Endothelial cell of umbilical vein (primary cell): ENCODE results near the gene RNF112. TPM values are rescaled to one million over a fixed set of nuclear protein-coding genes. Genes with fewer than 3 reads are reported as not detected.

Experiments
- BruUV-seq: library from RNA; stranded (reverse); fragments of 400-500 nt; replicated peaks from 2 replicates; lab custom pipeline; 2021; lab: Mats Ljungman, UMichigan
- CTCF ChIA-PET: fragments of 300-600, 350-600 bp; sonication (Branson Sonifier 250); formaldehyde crosslinking; loops from one replicate; lab custom pipeline; 2021; ENCODE audit warnings: antibody characterized with exemption, inconsistent platforms; lab: Charles Lee
- POLR2A ChIA-PET: fragments of 300-600, 350-600 bp; sonication (Branson Sonifier 250); formaldehyde crosslinking; loops from one replicate; lab custom pipeline; 2021; ENCODE audit warnings: antibody characterized with exemption, inconsistent platforms; lab: Charles Lee
- DNase-seq: peaks from one replicate; pipeline ENCODE4 v3.0.0-alpha.2; 2011; ENCODE audit warnings: low read depth, low spot score
- FAIRE-seq: peaks from 2 replicates; lab custom pipeline; 2011; peaks lifted over from hg19 to GRCh38; lab: Jason Lieb, UNC
- H2AFZ ChIP-seq: 2 replicates; pipeline ENCODE4 v1.6.0; 2012; ENCODE audit warnings: low read depth, low read length, control low read depth, inconsistent platforms
- H3K27ac ChIP-seq: 2 replicates; pipeline ENCODE4 v1.5.1; 2011; ENCODE audit warnings: low read depth, mild to moderate bottlenecking, control low read depth, low read length, moderate library complexity; ENCODE audit not compliant: insufficient read depth
- H3K27me3 ChIP-seq, 2 experiments: 2 replicates each; pipeline versions ENCODE4 v1.6.0 to v1.6.1; 2011; ENCODE audit warnings: low read length in 2 of 2, mixed read lengths in 1 of 2; ENCODE audit not compliant: control insufficient read depth in 2 of 2, insufficient read depth in 2 of 2
- H3K36me3 ChIP-seq, 2 experiments: 2 replicates in 1 of 2; 3 replicates in 1 of 2; pipeline ENCODE4 v1.5.1; 2011; ENCODE audit warnings: low read length in 2 of 2, mild to moderate bottlenecking in 1 of 2, moderate library complexity in 1 of 2; ENCODE audit not compliant: control insufficient read depth in 2 of 2, insufficient read depth in 2 of 2; ENCODE audit errors: extremely low read depth in 1 of 2
- H3K4me1 ChIP-seq: 3 replicates; pipeline ENCODE4 v1.5.1; 2011; ENCODE audit warnings: mild to moderate bottlenecking, low read length; ENCODE audit not compliant: control insufficient read depth, insufficient read depth; ENCODE audit errors: extremely low read depth
- H3K4me2 ChIP-seq: 2 replicates; pipeline ENCODE4 v1.6.1; 2011; ENCODE audit warnings: low read length, control low read depth, mixed read lengths; ENCODE audit not compliant: insufficient read depth
- H3K4me3 ChIP-seq, 3 experiments: fragments of 200-600 bp in 1 of 3; sonication (generic), shearing (Covaris generic) in 1 of 3; replicated peaks in 1 of 3; 2 replicates each; pipeline ENCODE4 v1.5.1; 2011 to 2016; ENCODE audit warnings: control low read depth in 3 of 3, low read length in 3 of 3, mild to moderate bottlenecking in 2 of 3, inconsistent platforms in 1 of 3, low read depth in 1 of 3, moderate library complexity in 1 of 3; ENCODE audit not compliant: insufficient read depth in 1 of 3
- H3K79me2 ChIP-seq: 2 replicates; pipeline ENCODE4 v1.6.0; 2012; ENCODE audit warnings: low read length, inconsistent platforms; ENCODE audit not compliant: control insufficient read depth, insufficient read depth
- H3K9ac ChIP-seq: replicated peaks from 2 replicates; pipeline ENCODE3; 2011; ENCODE audit warnings: low read length, control low read depth; ENCODE audit not compliant: insufficient read depth; ENCODE audit errors: extremely low read depth
- H3K9me1 ChIP-seq: replicated peaks from 3 replicates; pipeline ENCODE4 v1.6.0; 2011; ENCODE audit warnings: mild to moderate bottlenecking, low read length; ENCODE audit not compliant: control insufficient read depth, insufficient read depth; ENCODE audit errors: extremely low read depth
- H3K9me3 ChIP-seq: replicated peaks from 2 replicates; pipeline ENCODE4 v1.5.1; 2012; ENCODE audit warnings: low read length, inconsistent platforms; ENCODE audit not compliant: control insufficient read depth, insufficient read depth
- H4K20me1 ChIP-seq: replicated peaks from 2 replicates; pipeline ENCODE3; 2011; ENCODE audit warnings: mild to moderate bottlenecking, low read length; ENCODE audit not compliant: control insufficient read depth, insufficient read depth; ENCODE audit errors: extremely low read depth
- CTCF ChIP-seq, 2 donors: IDR thresholded peaks; 1 replicate in 1 of 2; 2 replicates in 1 of 2; pipeline ENCODE4 v1.5.1; 2011; ENCODE audit warnings: low read length in 2 of 2, mild to moderate bottlenecking in 2 of 2, moderate library complexity in 2 of 2, control low read depth in 1 of 2, inconsistent platforms in 1 of 2, low read depth in 1 of 2; ENCODE audit not compliant: insufficient read depth in 1 of 2; ENCODE audit errors: extremely low read depth in 1 of 2
- EZH2 ChIP-seq: IDR thresholded peaks from 2 replicates; pipeline ENCODE4 v1.6.1; 2012; ENCODE audit warnings: borderline replicate concordance, low read depth, mild to moderate bottlenecking, moderate library complexity, low read length, inconsistent platforms; ENCODE audit not compliant: severe bottlenecking
- FOS ChIP-seq: IDR thresholded peaks from 2 replicates; pipeline ENCODE4 v1.6.1; 2011; ENCODE audit warnings: mild to moderate bottlenecking, low read length, moderate library complexity, borderline replicate concordance; ENCODE audit not compliant: insufficient read depth
- GATA2 ChIP-seq: IDR thresholded peaks from 2 replicates; pipeline ENCODE4 v1.7.0; 2011; ENCODE audit warnings: low read depth, mild to moderate bottlenecking, moderate library complexity, mixed read lengths, low read length; ENCODE audit not compliant: insufficient read length, insufficient read depth
- JUN ChIP-seq: IDR thresholded peaks from 2 replicates; pipeline ENCODE4 v1.6.1; 2011; ENCODE audit warnings: borderline replicate concordance, low read depth; ENCODE audit not compliant: insufficient read length, insufficient read depth
- MAX ChIP-seq: IDR thresholded peaks from 2 replicates; pipeline ENCODE4 v1.6.1; 2011; ENCODE audit not compliant: insufficient read depth, insufficient read length
- MYC ChIP-seq: IDR thresholded peaks from one replicate; pipeline ENCODE4 v1.6.1; 2011; ENCODE audit warnings: mild to moderate bottlenecking, low read depth, low read length
- POLR2A ChIP-seq: IDR thresholded peaks from 2 replicates; pipeline ENCODE4 v1.6.1; 2012; ENCODE audit warnings: low read depth, mild to moderate bottlenecking, control low read depth, low read length
- POLR2AphosphoS5 ChIP-seq: IDR thresholded peaks from 2 replicates; pipeline ENCODE4 v1.6.1; 2012; ENCODE audit warnings: low read depth, mild to moderate bottlenecking, control low read depth, low read length, moderate library complexity; ENCODE audit not compliant: insufficient read depth
- dilution Hi-C: fragments of 300-500 bp; cut with MboI; formaldehyde crosslinking; loops from one replicate; pipeline ENCODE4 v1.15.0; 2019; ENCODE audit warnings: low sequenced_read_pairs; ENCODE audit not compliant: extremely low pct_ligation_motif_present
- intact Hi-C: fragments of 100-400 bp; cut with micrococcal nuclease; formaldehyde crosslinking; loops from one replicate; pipeline ENCODE4 v1.10.0; 2022
- polyA plus RNA-seq, 4 experiments: library from polyadenylated mRNA; depleted of rRNA in 3 of 4; stranded (reverse) in 3 of 4; unstranded in 1 of 4; fragments of >200 nt; gene quantifications; 2 replicates each; pipeline versions ENCODE4 v1.2.1 to v1.2.3, GENCODE V29; 2011 to 2012; ENCODE audit warnings: missing spikeins in 1 of 4
- total RNA-seq: library from RNA; stranded (reverse); gene quantifications from 2 replicates; pipeline ENCODE4 v1.2.3, GENCODE V29; 2021

The RNF112 gene
- total and polyA plus RNA-seq, 2 donors (not counting 3 experiments of a cell fraction or from before 2014, with no cell fraction given), result 0.06 to 0.11 TPM

- FAIRE-seq, result no peak
- Histone ChIP-seq H3K27me3 (no peaks in the 10 kb centered on the region), H3K4me1 (peaks cover 1% of the 10 kb centered on the region), H2AFZ (no peak overlapping the region), H3K4me3 (no peak overlapping the region), H4K20me1 (no peaks in the 10 kb centered on the region), H3K79me2 (peaks cover 5% of the 10 kb centered on the region), H3K9me3 (no peaks in the 10 kb centered on the region), H3K9ac (no peak overlapping the region), H3K9me1 (no peaks in the 10 kb centered on the region), H3K4me2 (no peak overlapping the region), H3K36me3 (no peaks in the 10 kb centered on the region), H3K27ac (no peak overlapping the region)
- intact Hi-C loops, result no loop called here
- TF ChIP-seq CTCF (IDR thresholded peaks at IDR 0.05; ENCODE audit: extremely low read depth in 1 of 2, insufficient read depth in 1 of 2, low read depth in 1 of 2, low read length in 2 of 2), result no peak
- TF ChIP-seq EZH2, result no peak
- TF ChIP-seq POLR2A, result no peak
- TF ChIP-seq MYC, result no peak
- TF ChIP-seq MAX, result no peak
- no peak for TF ChIP-seq FOS
- no peak for TF ChIP-seq JUN
- no peak for TF ChIP-seq POLR2AphosphoS5
- TF ChIP-seq GATA2, result no peak
- CTCF ChIA-PET, result interaction anchor here (1.0 to 4.2 kb wide), 3 partner anchors 9 to 73 kb away, joined by 3 to 23 read pairs (median 4); partner anchors contain the start of gene B9D1
- POLR2A ChIA-PET, result no interaction called here
- dilution Hi-C loops, result no loop called here
- DNase-seq, result no peak
- no TSS peak for BruUV-seq
Measured at GRCh38 chr17:19374136-19374535, 36.9 kb upstream of the RNF112 start.
